ENCODE data around the gene RAB21.
"Not testable (repeated sequence)": the region's sequence is repeated elsewhere in the genome, so short reads cannot be mapped to it uniquely, and the experiment has no call there.

RAB21 gene

DNA sequence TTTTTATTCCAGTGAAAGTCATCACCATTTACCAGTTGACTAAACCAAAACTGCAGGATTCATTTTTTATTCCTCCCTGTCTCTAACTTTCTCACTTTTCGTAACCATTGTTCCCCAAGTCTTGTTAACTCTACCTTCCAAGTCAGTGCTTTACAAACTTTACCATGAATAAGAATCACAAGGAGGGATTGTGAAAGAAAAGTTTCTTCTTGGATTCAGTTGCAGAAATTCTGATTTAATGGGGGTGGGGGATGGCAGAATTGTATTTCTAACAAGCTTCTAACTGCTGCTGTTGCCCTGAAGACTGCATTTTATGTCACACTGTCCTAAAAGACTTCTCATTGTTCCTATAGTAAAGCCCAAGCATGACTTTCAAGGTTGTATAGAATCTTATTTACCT is 5.0 kb upstream of the RAB21 start:
- in situ Hi-C loops (cut with MboI; ENCODE audit: low sequenced_read_pairs) = no loop called here

DNA sequence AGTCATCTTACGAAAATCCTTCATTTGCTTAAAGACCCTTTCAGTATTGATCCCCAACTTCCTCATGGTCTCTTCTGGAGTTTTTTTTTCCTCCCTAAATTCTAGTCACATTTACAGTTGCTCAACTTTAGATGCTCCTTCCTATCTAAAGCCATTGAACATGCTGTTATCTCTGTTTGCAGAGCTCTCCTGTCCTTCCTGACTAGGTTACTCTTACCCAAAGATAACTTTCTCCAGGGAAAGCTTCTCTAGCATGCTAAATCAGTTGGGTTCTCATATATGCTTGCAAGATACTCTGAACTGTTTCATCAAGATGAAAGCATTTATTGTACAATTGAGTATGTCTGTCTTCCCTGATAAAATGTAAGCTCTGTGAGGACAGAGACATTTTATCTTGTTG is 1.8 kb upstream of the RAB21 start:
- in situ Hi-C loops (cut with MboI; ENCODE audit: low sequenced_read_pairs) = no loop called here

GRCh38 chr12:71755146-71755892 is 656 bp downstream of the RAB21 start:
- in situ Hi-C loops (cut with MboI; ENCODE audit: low sequenced_read_pairs) = no loop called here

DNA sequence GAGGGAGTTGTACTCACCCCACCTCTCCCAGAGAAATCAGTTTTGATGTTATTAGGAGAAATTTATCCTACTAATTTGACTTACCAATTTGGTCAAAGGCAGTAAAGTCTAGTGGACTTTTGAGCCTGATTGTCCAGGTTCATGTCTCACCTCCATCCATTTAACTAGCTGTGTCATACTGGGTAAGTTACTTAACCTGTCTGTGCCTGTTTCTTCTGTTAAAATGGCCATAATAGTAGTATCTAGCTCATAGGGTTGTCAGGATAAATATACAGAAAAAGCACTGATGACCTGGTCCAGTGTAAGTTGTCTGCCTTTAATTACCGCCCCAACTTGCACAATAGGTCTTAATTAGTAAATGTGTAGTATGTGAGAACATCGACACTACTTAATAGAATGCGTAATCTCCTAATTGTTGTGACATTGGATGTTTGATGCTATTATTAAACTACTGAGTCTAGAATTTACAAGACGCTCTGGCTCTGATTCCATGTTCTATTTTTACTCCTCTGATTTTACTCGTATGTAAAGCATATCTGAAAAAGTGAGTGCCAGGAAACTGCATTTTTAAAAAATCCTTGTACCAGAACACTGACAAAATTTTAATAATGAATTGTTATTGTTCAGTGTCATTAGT is 1.5 kb downstream of the RAB21 start:
- in situ Hi-C loops (cut with MboI; ENCODE audit: low sequenced_read_pairs) = no loop called here

- in situ Hi-C loops (cut with MboI; ENCODE audit: low sequenced_read_pairs) = no loop called here
These were observed 5.3 kb downstream of the RAB21 start for GRCh38 chr12:71759941-71760340.

GRCh38 chr12:71760471-71760870 is 5.8 kb downstream of the RAB21 start:
- in situ Hi-C loops (cut with MboI; ENCODE audit: low sequenced_read_pairs) = no loop called here

DNA sequence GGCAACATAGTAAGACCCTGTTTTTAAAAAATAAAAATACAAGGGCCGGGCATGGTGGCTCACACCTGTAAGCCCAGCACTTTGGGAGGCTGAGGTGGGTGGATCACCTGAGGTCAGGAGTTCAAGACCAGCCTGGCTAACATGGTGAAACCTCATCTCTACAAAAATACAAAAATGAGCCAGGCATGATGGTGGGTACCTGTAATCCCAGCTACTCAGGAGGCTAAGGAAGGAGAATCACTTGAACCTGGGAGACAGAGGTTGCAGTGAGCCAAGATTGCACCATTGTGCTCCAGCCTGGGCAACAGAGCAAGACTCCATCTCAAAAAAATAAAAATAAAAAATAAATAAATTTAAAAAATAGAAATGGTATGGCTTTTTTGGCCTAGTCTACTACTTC is 6.7 kb downstream of the RAB21 start:
- in situ Hi-C loops (cut with MboI; ENCODE audit: low sequenced_read_pairs) = not testable (repeated sequence)

DNA sequence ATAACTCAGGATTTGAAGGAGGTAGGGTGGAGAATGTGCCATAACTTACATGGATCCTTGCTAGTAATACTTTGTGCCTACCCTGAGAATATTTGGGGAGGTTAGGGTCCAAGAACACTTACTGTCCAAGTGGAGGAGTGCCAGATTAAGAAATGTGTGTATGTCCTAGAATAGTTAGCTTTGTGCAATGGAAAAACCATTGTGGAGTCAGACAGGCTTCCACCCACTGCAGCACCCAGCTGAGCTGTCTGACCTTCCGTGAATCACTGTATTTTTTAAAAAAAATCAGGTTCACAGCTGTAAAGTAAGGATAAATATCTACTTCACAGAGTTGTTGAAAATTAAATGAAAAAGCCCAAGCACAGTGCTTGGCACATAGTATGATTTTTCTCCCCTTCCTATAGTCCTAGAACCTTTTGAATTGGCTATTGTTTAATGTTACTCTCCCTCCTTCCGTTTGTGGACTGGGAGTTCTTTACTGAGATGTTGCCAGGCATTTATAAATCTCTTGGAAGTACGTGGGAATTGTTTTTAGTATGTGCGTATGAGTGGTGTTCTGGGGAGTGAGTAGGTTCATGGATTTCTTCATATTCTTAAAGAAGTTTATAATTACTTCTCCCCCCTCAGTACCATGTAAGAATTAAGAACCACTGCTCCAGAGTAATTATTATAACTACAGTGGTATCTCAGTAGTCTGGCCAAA is 9.2 kb downstream of the RAB21 start:
- in situ Hi-C loops (cut with MboI; ENCODE audit: low sequenced_read_pairs) = no loop called here

DNA sequence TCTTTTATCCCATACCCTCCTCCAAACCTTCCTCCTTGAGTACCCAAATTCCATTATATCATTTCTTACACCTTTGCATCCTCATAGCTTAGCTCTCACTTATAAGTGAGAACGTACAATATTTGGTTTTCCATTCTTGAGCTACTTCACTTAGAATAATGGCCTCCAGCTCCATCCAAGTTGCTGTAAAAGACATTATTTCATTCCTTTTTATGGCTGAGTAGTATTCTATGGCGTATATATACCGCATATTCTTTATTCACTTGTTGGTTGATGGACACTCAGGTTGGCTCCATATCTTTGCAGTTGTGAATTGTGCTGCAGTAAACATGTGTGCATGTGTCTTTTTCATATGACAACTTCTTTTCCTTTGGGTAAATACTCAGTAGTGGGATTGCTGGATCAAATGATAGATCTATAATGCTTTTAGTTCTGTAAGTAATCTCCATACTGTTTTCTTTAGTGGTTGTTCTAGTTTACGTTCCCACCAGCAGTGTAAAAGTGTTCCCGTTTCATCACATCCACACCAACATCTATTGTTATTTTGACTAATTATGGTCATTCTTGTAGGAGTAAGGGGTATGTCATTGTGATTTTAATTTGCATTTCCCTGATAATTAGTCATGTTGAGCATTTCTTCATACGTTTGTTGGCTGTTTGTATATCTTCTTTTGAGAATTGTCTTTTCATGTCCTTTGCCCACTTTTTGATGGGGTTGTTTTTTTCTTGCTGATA is 10.1 kb downstream of the RAB21 start:
- in situ Hi-C loops (cut with MboI; ENCODE audit: low sequenced_read_pairs) = no loop called here

GRCh38 chr12:71766202-71766601 is 11.5 kb downstream of the RAB21 start:
- in situ Hi-C loops (cut with MboI; ENCODE audit: low sequenced_read_pairs) = no loop called here

GRCh38 chr12:71767183-71767582 is 12.5 kb downstream of the RAB21 start:
- in situ Hi-C loops (cut with MboI; ENCODE audit: low sequenced_read_pairs) = no loop called here

- in situ Hi-C loops (cut with MboI; ENCODE audit: low sequenced_read_pairs) = no loop called here
These were observed 14.2 kb downstream of the RAB21 start for GRCh38 chr12:71768900-71769299.

DNA sequence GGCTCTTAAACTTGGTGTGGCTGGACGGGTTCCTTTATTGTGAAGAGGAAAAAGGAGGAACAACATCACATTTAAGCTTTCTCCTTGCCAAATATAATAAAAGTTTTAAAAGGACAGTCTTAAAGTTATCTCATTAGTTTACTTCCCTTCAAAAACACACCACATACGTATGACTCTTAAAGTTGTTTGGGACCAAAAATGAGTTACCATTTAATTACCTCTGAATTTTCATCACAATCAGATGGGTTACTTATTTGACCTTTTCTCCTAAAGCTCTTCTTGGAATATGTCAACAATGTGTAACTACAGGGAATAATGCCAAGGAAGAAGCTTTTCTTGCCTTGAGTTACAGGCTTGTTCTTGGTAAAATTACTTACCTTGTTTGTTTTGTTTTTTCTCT is 16.4 kb downstream of the RAB21 start:
- in situ Hi-C loops (cut with MboI; ENCODE audit: low sequenced_read_pairs) = no loop called here

DNA sequence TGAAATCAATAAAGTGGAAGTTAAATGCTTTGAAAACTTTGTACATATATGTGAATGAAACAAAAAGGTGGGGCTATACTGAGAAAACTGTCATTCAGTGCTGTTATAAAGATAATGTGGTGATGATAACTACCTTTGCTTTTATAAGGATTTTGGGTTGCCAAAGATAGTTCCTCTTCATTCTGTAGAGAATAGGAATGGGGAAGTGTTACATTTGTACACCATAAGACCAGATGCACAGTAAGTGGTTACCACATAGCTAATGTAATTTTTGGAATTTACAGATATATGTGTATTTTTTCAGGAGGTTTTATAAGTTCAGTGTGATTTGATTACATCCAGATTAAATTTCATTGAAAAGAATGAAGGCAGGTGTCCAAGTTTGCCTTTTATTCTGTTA is 18.1 kb downstream of the RAB21 start:
- in situ Hi-C loops (cut with MboI; ENCODE audit: low sequenced_read_pairs) = no loop called here

DNA sequence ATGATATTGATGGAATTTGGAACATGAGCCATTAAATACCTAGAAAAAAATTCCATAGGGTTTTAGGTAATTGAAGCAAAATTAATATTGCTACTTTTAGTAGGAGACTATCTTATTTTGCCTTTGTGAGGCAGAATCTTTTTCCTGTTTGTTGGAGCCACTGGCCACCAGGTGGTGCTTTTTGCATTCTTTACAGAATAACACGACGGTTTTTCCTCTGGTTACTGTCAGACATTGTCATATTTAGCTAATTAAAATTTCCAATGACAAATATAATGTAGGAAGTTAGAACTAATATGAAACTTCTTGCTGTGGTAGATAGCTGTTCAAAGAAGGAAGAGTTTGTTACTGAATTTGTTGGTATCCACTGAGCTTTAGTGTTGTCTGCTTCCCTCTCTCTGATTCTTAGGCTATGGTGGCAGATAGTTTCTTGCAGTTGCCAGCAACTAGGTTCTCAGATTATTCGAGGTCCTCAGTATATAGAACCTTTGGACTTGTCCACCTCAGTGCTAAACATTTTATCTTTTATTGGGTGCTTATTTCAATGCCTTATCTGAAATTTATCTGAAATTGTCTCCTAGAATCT is 25.7 kb downstream of the RAB21 start:
- in situ Hi-C loops (cut with MboI; ENCODE audit: low sequenced_read_pairs) = no loop called here

DNA sequence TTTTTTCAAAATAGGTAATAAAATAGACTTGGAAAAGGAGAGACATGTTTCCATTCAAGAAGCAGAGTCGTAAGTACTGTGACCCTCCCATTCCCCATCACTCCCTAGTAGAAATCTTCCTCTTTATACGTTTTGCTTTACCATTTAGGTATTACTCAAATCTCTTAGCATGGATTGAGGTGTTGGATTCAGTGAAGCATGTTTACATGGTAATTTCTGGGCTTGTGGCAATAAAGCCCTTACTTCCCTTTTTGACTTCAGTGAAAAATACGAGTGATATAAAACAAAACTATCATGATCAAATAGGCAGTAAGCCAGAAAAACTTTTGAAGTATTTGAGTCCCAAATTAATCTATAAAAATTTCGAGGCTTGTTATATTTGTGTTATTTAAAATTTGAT is 27.4 kb downstream of the RAB21 start:
- in situ Hi-C loops (cut with MboI; ENCODE audit: low sequenced_read_pairs) = no loop called here

DNA sequence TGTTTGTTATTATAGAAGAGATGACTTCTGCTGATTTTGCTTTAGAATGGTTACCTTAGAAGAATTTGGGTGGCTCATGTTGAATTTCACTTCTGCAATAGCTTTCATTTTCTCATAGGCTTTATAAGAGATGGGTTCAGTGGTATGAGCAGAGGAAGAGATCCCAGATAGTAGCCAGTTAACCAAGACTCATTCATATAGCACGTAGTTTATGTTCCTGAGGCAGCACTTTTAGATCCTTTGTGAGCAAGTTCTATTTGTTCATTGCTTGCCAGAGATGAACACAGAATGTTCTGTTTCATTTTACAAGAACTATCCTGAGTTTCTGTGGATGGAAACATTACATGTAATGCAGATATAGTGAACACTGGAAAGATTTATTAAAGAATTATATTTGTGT is 32.2 kb downstream of the RAB21 start:
- in situ Hi-C loops (cut with MboI; ENCODE audit: low sequenced_read_pairs) = no loop called here

GRCh38 chr12:71787580-71787979 is 32.9 kb downstream of the RAB21 start:
- in situ Hi-C loops (cut with MboI; ENCODE audit: low sequenced_read_pairs) = no loop called here

DNA sequence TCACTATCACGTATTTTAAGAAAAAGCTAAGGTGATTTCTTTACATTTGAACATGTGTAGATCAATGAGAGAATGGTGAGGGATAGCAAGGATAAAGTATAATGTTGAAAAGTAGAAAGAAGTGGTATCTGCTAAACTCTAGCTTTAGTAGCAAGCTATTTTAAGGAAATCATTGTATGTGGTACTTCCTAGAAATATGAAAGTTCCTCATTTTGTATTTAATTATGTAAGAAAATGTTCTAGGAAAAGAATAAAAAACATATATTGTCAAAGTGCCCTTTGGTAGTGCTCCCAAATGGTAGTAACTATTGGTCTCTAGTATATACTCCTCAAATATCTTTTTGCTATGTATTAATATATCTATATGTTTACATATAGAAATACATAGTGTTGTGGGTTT is 35.7 kb downstream of the RAB21 start:
- in situ Hi-C loops (cut with MboI; ENCODE audit: low sequenced_read_pairs) = no loop called here

GRCh38 chr12:71791473-71792150 is 36.9 kb downstream of the RAB21 start:
- in situ Hi-C loops (cut with MboI; ENCODE audit: low sequenced_read_pairs) = no loop called here

DNA sequence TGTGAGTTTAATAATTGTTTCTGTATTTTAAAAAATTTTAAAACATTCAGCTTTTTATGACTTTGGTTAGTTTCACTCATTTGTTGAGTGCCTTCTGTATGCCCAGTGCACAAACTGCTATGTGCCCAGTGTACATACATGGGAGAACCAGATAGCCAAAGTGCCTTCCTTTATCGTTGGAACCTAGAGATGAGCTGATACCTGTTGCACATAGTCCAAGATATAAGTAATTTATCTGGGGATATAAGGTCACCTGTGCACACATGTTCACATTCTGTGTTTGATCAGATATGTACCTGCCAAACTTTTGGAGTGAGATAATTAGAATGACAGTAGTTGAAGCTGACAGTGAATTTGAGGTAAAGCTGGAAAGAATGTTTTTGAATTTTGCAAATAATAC is 37.9 kb downstream of the RAB21 start:
- in situ Hi-C loops (cut with MboI; ENCODE audit: low sequenced_read_pairs) = no loop called here
